NCI-H446 (cell line): ENCODE data around the gene ARHGAP31.
A peak's percentile ranks its signal among the peaks of the same experiment; 100 is the strongest.
"Not testable (repeated sequence)": the region's sequence is repeated elsewhere in the genome, so short reads cannot be mapped to it uniquely, and the experiment has no call there.

Experiments used
- DNase-seq, 2 experiments: peaks; one replicate each; lab custom pipeline; 2025; lab: John Stamatoyannopoulos, UW

Gene ARHGAP31

GRCh38 chr3:119294696-119295671, 801 bp downstream of the ARHGAP31 start:
- DNase-seq = peak; percentile 71 to 86

GRCh38 chr3:119295816-119296726, 1.9 kb downstream of the ARHGAP31 start:
- DNase-seq = no peak

- DNase-seq = no peak
Observed at GRCh38 chr3:119296727-119297122, 2.5 kb downstream of the ARHGAP31 start.

GRCh38 chr3:119297169-119297568, 3.0 kb downstream of the ARHGAP31 start:
- DNase-seq = peak in 1 of 2 experiments; percentile 54

- no peak for DNase-seq
Observed at GRCh38 chr3:119298565-119298941, 4.4 kb downstream of the ARHGAP31 start.

- peak in 1 of 2 experiments; percentile 12 for DNase-seq
Observed at GRCh38 chr3:119300991-119301391, 6.8 kb downstream of the ARHGAP31 start.

GRCh38 chr3:119301662-119302061, 7.5 kb downstream of the ARHGAP31 start:
- DNase-seq = no peak

GRCh38 chr3:119302697-119303551, 8.7 kb downstream of the ARHGAP31 start:
- no peak for DNase-seq

- no peak for DNase-seq
Observed at GRCh38 chr3:119304201-119304713, 10.1 kb downstream of the ARHGAP31 start.

- peak in 1 of 2 experiments; percentile 32 for DNase-seq
Observed at GRCh38 chr3:119305286-119305685, 11.1 kb downstream of the ARHGAP31 start.

- not testable (repeated sequence) for DNase-seq
Observed at GRCh38 chr3:119306378-119306777, 12.2 kb downstream of the ARHGAP31 start.

- no peak for DNase-seq
Observed at GRCh38 chr3:119308355-119308754, 14.2 kb downstream of the ARHGAP31 start.

- no peak for DNase-seq
Observed at GRCh38 chr3:119309591-119309990, 15.4 kb downstream of the ARHGAP31 start.

- no peak for DNase-seq
Observed at GRCh38 chr3:119310071-119310470, 15.9 kb downstream of the ARHGAP31 start.

- no peak for DNase-seq
Observed at GRCh38 chr3:119311081-119311925, 17.1 kb downstream of the ARHGAP31 start.

- DNase-seq = no peak
Observed at GRCh38 chr3:119313461-119313860, 19.3 kb downstream of the ARHGAP31 start.

- peak in 1 of 2 experiments; percentile 76 for DNase-seq
Observed at GRCh38 chr3:119314821-119315220, 20.6 kb downstream of the ARHGAP31 start.

- DNase-seq = no peak
Observed at GRCh38 chr3:119315600-119316312, 21.6 kb downstream of the ARHGAP31 start.

GRCh38 chr3:119316313-119316670, 22.1 kb downstream of the ARHGAP31 start:
- no peak for DNase-seq

GRCh38 chr3:119318876-119319275, 24.7 kb downstream of the ARHGAP31 start:
- peak in 1 of 2 experiments; percentile 64 for DNase-seq
